HEK293 (cell line): Measurements from ENCODE around the gene AKAP11.

Source experiments
- CTCF ChIA-PET: fragments of 350-600 bp; formaldehyde crosslinking; extraction: SDS; loops from one replicate; lab custom pipeline; 2021; ENCODE audit warnings: antibody characterized with exemption; lab: Yijun Ruan, JAX
- POLR2A ChIA-PET: fragments of 300-600 bp; formaldehyde crosslinking; extraction: SDS; loops from one replicate; lab custom pipeline; 2020; ENCODE audit warnings: antibody characterized with exemption, inconsistent platforms; lab: Yijun Ruan, JAX
- H3K27ac ChIP-seq: fragments of 200-500 bp; sonication (Bioruptor generic); 2 replicates; pipeline ENCODE4 v1.5.1; 2014; ENCODE audit warnings: low read depth, low read length, control low read depth, inconsistent platforms; ENCODE audit errors: extremely low read depth
- H3K36me3 ChIP-seq, 2 experiments: fragments of 200-500 bp in 1 of 2; sonication (Bioruptor generic) in 1 of 2; 1 replicate in 1 of 2; 2 replicates in 1 of 2; pipeline ENCODE4 v1.5.1; 2014 to 2017; ENCODE audit warnings: inconsistent platforms in 2 of 2, low read length in 2 of 2; ENCODE audit not compliant: control insufficient read depth in 2 of 2, insufficient read depth in 1 of 2
- H3K4me1 ChIP-seq: fragments of 200-500 bp; sonication (Bioruptor generic); 2 replicates; pipeline ENCODE4 v1.5.1; 2014; ENCODE audit warnings: mild to moderate bottlenecking, low read length, inconsistent platforms; ENCODE audit not compliant: control insufficient read depth, insufficient read depth
- H3K4me3 ChIP-seq: 2 replicates; pipeline ENCODE4 v1.5.1; 2011; ENCODE audit warnings: low read depth, mild to moderate bottlenecking, control low read depth, low read length, moderate library complexity
- H3K9me3 ChIP-seq: fragments of 200-500 bp; sonication (Bioruptor generic); 2 replicates; pipeline ENCODE4 v1.5.1; 2014; ENCODE audit warnings: low read depth, low read length, inconsistent platforms; ENCODE audit not compliant: control insufficient read depth, insufficient read depth
- AEBP2 ChIP-seq: fragments of 450-650 bp; formaldehyde crosslinking; IDR thresholded peaks from 2 replicates; pipeline ENCODE4 v1.5.1; 2016; ENCODE audit warnings: missing biosample characterization, missing genetic modification characterization, borderline replicate concordance
- ATF2 ChIP-seq: fragments of 450-650 bp; formaldehyde crosslinking; IDR thresholded peaks from 2 replicates; pipeline ENCODE4 v1.5.1; 2016; ENCODE audit warnings: missing biosample characterization, missing genetic modification characterization, low read depth
- BCL11B ChIP-seq: fragments of 450-650 bp; formaldehyde crosslinking; IDR thresholded peaks from 2 replicates; pipeline ENCODE4 v1.5.1; 2016; ENCODE audit warnings: low read depth, missing biosample characterization, missing genetic modification characterization
- BCL6B ChIP-seq: fragments of 450-650 bp; formaldehyde crosslinking; IDR thresholded peaks from 2 replicates; pipeline ENCODE4 v1.5.1; 2017; ENCODE audit warnings: missing biosample characterization, missing genetic modification characterization
- GFI1B ChIP-seq: fragments of 450-650 bp; formaldehyde crosslinking; IDR thresholded peaks from 2 replicates; pipeline ENCODE4 v1.5.1; 2016; ENCODE audit warnings: missing biosample characterization, missing genetic modification characterization
- YY2 ChIP-seq: fragments of 450-650 bp; formaldehyde crosslinking; IDR thresholded peaks from 2 replicates; pipeline ENCODE4 v1.5.1; 2016; ENCODE audit warnings: missing biosample characterization, missing genetic modification characterization
- ZBTB17 ChIP-seq: fragments of 450-650 bp; formaldehyde crosslinking; IDR thresholded peaks from 2 replicates; pipeline ENCODE4 v1.5.1; 2016; ENCODE audit warnings: missing biosample characterization, missing genetic modification characterization
- ZBTB21 ChIP-seq: fragments of 450-650 bp; formaldehyde crosslinking; IDR thresholded peaks from 2 replicates; pipeline ENCODE4 v1.5.1; 2017; ENCODE audit warnings: missing biosample characterization, missing genetic modification characterization
- ZBTB26 ChIP-seq: fragments of 450-650 bp; formaldehyde crosslinking; optimal IDR thresholded peaks from 2 replicates; pipeline ENCODE3; 2016; ENCODE audit warnings: missing biosample characterization, mild to moderate bottlenecking, missing genetic modification characterization
- ZBTB44 ChIP-seq: fragments of 450-650 bp; IDR thresholded peaks from 2 replicates; pipeline ENCODE4 v1.5.1; 2018; ENCODE audit warnings: missing biosample characterization, mild to moderate bottlenecking, missing genetic modification characterization
- ZIC2 ChIP-seq: fragments of 450-650 bp; formaldehyde crosslinking; IDR thresholded peaks from 2 replicates; pipeline ENCODE4 v1.5.1; 2016; ENCODE audit warnings: missing biosample characterization, missing genetic modification characterization
- ZNF311 ChIP-seq: fragments of 450-650 bp; formaldehyde crosslinking; IDR thresholded peaks from 2 replicates; pipeline ENCODE4 v1.5.1; 2017; ENCODE audit warnings: missing biosample characterization, missing genetic modification characterization, borderline replicate concordance
- ZNF341 ChIP-seq: fragments of 450-650 bp; formaldehyde crosslinking; IDR thresholded peaks from 2 replicates; pipeline ENCODE4; 2016; ENCODE audit warnings: low read depth, missing biosample characterization, missing genetic modification characterization
- ZNF362 ChIP-seq: fragments of 450-650 bp; formaldehyde crosslinking; IDR thresholded peaks from 2 replicates; pipeline ENCODE4 v1.5.1; 2016; ENCODE audit warnings: missing biosample characterization, missing genetic modification characterization
- ZNF596 ChIP-seq: fragments of 450-650 bp; IDR thresholded peaks from 2 replicates; pipeline ENCODE4 v1.5.0; 2018; ENCODE audit warnings: missing biosample characterization, mild to moderate bottlenecking, missing genetic modification characterization, moderate library complexity
- ZNF600 ChIP-seq: fragments of 450-650 bp; formaldehyde crosslinking; IDR thresholded peaks from 2 replicates; pipeline ENCODE4 v1.5.1; 2016; ENCODE audit warnings: missing biosample characterization, missing genetic modification characterization
- ZNF658 ChIP-seq: fragments of 450-650 bp; formaldehyde crosslinking; IDR thresholded peaks from 2 replicates; pipeline ENCODE4; 2016; ENCODE audit warnings: missing biosample characterization, missing genetic modification characterization
- ZNF670 ChIP-seq: fragments of 450-650 bp; formaldehyde crosslinking; IDR thresholded peaks from 2 replicates; pipeline ENCODE4 v1.5.1; 2016; ENCODE audit warnings: missing biosample characterization, missing genetic modification characterization, low read depth
- ZNF791 ChIP-seq: fragments of 450-650 bp; formaldehyde crosslinking; IDR thresholded peaks from 2 replicates; pipeline ENCODE4 v1.5.1; 2016; ENCODE audit warnings: missing biosample characterization, missing genetic modification characterization
- ZSCAN18 ChIP-seq: fragments of 450-650 bp; formaldehyde crosslinking; IDR thresholded peaks from 2 replicates; pipeline ENCODE4 v1.5.1; 2016; ENCODE audit warnings: missing biosample characterization, missing genetic modification characterization

Gene AKAP11

GRCh38 chr13:42350141-42350540 lies 78.2 kb downstream of the AKAP11 start:
- no peak for TF ChIP-seq ATF2
- no peak for TF ChIP-seq ZNF362 (tag by site-specific recombination)
- no peak for TF ChIP-seq ZBTB26 (tag by site-specific recombination)
- no peak for TF ChIP-seq ZNF311
- no peak overlapping the region for H3K27ac ChIP-seq
- H3K4me1 ChIP-seq, result no peaks in the 10 kb centered on the region
- POLR2A ChIA-PET, result no interaction called here
- no peak overlapping the region for H3K4me3 ChIP-seq
- H3K9me3 ChIP-seq, result no peaks in the 10 kb centered on the region
- CTCF ChIA-PET, result no interaction called here
- H3K36me3 ChIP-seq, result no peaks in the 10 kb centered on the region

GRCh38 chr13:42354241-42355091 lies 82.5 kb downstream of the AKAP11 start:
- TF ChIP-seq AEBP2 (tag by site-specific recombination) (no peak), ZNF341 (no peak), ZSCAN18 (tag by site-specific recombination) (no peak), ZNF658 (tag by site-specific recombination) (no peak), YY2 (tag by site-specific recombination) (no peak), ZNF670 (no peak), ZNF791 (no peak), BCL11B (no peak), ZBTB17 (no peak), ZNF596 (no peak), GFI1B (tag by site-specific recombination) (no peak), ZBTB21 (tag by site-specific recombination) (0 out of 2 replicates have a peak, but pooled peaks have one; percentile 33), ZNF600 (tag by site-specific recombination) (no peak), ZBTB44 (tag by site-specific recombination) (0 out of 2 replicates have a peak, but pooled peaks have one; percentile 30), BCL6B (tag by site-specific recombination) (no peak), ZIC2 (0 out of 2 replicates have a peak, but pooled peaks have one; percentile 58)

More at GRCh38 chr13:42354241-42355091, 82.5 kb downstream of the AKAP11 start:
- H3K36me3 ChIP-seq, result no peaks in the 10 kb centered on the region
- CTCF ChIA-PET, result no interaction called here
- no peak overlapping the region for H3K4me3 ChIP-seq
- H3K27ac ChIP-seq, result no peak overlapping the region
- POLR2A ChIA-PET, result no interaction called here
- no peaks in the 10 kb centered on the region for H3K9me3 ChIP-seq
- no peaks in the 10 kb centered on the region for H3K4me1 ChIP-seq
